Fibroblast of skin of left biceps (primary cell): Measurements from ENCODE around the gene IGLL5.
"Not testable (repeated sequence)": the region's sequence is repeated elsewhere in the genome, so short reads cannot be mapped to it uniquely, and the experiment has no call there.

Experiments used
- DNase-seq, 2 experiments: peaks; one replicate each; pipeline ENCODE4 v3.0.0-alpha.2; 2013; ENCODE audit warnings: low read depth in 2 of 2

The IGLL5 gene

DNA sequence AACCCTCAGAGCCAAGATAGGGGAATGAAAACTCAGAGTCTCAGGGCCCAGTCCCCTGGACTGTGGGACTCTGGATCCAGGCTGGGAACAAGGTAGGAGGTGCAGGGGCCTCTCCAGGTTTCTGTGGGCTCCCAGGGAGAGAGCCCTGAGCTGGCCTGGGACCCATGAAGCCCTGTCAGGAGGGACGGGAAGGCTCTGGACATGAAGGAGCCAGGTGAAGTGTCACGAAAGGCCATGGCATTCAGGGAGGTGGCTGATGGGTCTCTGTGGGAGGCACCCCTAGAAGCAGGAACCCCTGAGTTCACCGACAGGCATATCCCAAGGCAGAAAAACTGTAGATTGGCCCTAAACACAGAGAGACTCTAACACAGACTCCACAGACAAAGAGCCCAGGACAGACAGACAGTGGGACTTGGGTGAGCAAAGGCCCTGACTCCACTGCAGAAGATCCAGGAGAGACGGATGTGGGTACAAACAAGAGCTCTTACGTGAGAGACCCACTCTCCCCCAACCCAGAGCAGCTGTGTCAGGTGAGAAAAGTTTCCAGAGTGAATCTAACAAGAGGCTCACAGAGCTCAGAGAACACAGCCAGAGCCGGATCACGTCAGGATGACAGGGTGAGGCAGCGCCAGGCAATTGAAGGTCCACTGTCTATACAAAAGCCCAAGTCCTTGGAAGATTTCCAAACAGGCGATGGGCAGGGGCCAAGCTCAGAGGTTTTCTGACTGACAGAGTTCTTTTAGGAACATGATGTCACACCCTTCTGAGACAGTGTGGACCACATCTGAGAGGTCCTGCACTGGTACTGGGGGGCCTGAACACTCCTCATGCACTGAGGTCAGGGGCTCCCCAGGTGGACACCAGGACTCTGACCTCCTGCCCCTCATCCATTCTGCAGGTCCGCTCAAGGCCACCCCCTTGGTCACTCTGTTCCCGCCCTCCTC is 27.4 kb downstream of the IGLL5 start:
- no peak for DNase-seq

- DNase-seq, result no peak
Observed at GRCh38 chr22:22915670-22916035, 28.0 kb downstream of the IGLL5 start.

- DNase-seq, result no peak
Observed at GRCh38 chr22:22916215-22916951, 28.8 kb downstream of the IGLL5 start.

- no peak for DNase-seq
Observed at GRCh38 chr22:22916952-22917290, 29.3 kb downstream of the IGLL5 start.

GRCh38 chr22:22917377-22917776 is 29.8 kb downstream of the IGLL5 start:
- no peak for DNase-seq

GRCh38 chr22:22918297-22918965 is 30.8 kb downstream of the IGLL5 start:
- no peak for DNase-seq

GRCh38 chr22:22919041-22919440 is 31.4 kb downstream of the IGLL5 start:
- no peak for DNase-seq

DNA sequence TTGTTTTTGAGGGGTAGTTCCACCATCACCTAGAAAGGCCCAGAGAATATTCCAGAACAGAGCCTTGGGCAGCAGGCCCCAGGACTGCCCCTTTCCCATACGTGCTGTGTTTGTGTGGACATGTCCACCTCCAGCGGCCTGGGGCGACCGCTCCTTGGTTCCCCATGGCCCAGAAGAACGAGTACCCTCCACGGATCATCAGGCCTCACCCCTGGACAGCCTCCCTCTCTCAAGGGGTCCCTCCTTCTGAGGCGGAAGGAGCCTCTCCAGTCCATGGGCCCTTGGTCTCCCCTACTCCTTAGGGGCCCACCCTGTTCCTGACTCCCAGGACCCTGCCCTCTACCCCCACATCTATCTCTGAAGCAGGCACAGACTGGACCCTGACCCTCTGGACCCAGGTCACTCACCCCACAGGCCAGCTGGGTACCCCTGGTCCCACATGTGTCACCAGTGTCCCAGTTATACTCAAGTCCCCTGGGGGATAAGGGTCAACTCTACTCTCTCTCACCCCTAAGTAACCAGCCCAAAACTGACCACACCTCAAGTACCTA is 32.6 kb downstream of the IGLL5 start:
- no peak for DNase-seq

DNA sequence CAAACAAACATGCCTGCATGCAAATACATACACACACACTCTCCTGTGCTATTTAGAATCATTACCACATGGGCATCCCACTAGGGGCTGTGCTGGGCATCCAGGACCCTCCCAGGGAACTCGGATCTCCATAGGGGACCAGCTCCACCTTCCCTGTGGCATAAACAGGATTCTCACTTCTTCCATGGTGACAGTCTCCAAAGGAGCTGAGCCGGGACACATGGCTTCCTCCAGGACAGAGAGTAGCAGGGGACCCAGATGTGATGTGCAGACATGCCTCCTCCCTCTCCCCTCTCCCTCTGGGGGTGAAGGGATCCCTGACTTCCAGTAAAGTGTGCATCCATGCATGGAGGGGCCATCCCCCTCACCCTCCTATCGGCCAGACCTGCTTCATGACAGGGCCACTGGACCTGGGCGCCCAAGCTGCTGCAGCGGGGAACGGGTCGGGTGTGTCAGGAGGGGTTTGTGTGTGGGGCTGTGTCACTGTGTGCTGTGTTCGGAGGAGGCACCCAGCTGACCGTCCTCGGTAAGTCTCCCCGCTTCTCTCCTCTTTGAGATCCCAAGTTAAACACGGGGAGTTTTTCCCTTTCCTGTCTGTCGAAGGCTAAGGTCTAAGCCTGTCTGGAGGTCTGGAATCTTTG is 33.4 kb downstream of the IGLL5 start:
- no peak for DNase-seq

GRCh38 chr22:22921575-22921974 is 34.0 kb downstream of the IGLL5 start:
- DNase-seq, result no peak

- DNase-seq, result not testable (repeated sequence)
Observed at GRCh38 chr22:22922092-22922953, 34.7 kb downstream of the IGLL5 start.

- no peak for DNase-seq
Observed at GRCh38 chr22:22922954-22923319, 35.3 kb downstream of the IGLL5 start.

DNA sequence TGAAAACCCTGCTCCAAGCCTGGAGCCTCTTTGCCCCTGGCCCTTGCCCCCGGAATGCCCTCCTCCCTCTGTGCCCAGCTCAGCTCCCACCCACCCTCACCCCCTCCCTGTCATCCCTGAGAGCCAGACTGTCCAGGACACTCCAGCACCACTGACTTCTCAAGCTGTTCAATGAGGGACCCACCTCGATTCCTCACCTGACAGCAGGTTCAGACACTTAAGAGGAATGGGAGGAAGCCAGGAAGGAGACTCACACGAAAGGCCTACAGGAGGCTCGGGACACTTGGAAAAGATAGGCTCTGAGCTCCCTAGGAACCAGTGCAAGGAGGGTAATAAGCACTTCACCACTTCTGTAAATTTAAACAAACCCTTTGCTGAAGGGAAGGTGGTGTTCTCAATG is 35.8 kb downstream of the IGLL5 start:
- DNase-seq, result no peak

- DNase-seq, result no peak
Observed at GRCh38 chr22:22923930-22924329, 36.3 kb downstream of the IGLL5 start.

GRCh38 chr22:22924369-22925145 is 36.9 kb downstream of the IGLL5 start:
- no peak for DNase-seq

GRCh38 chr22:22925146-22925804 is 37.7 kb downstream of the IGLL5 start:
- no peak for DNase-seq

GRCh38 chr22:22925805-22926369 is 38.3 kb downstream of the IGLL5 start:
- DNase-seq, result no peak

DNA sequence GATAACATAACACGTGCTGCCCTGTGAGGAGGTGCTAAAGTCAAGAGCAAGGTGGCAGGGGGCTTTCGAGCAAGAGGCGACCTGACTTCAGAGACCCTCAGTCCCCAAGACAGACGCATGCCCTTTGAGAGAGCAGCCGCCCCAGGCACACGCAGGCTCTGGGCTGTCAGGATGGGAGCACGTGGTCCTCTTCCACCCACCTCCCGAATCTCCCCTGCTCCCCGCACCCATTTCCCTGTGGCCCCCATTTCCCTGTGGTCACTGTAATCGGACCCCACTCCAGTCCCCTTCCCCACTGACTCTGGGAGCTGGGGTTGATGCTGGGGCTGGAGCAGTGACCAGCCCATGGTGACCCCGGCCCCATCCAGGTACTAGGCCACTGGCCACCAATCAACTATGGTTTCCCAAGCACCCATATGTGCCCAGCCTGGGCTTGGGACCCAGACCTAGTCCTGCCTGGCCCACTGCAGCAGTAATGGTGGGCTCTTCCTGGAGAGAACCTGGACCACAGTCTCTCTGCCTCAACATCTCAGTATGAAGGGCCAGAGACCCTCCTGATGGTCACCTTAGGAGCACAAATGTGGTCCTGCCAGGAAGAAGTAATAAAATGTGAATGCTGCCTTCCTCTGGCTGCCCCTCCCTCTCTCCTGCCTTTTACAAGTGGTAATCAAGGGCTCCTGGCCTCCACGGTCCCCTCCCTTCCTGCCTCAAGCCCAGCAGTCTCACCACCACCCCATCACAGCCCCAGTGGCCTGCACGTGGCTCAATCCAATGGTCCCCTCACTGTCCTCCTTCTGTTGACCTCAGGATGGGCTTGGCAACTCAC is 39.0 kb downstream of the IGLL5 start:
- DNase-seq, result no peak
